HG03442 (cell line): ENCODE data around the gene ACYP1.
"Not testable (repeated sequence)": the region's sequence is repeated elsewhere in the genome, so short reads cannot be mapped to it uniquely, and the experiment has no call there.

Experiments
- ATAC-seq: cut with Tn5 transposase; IDR thresholded peaks from one replicate; pipeline ENCODE4 v1.9.1; 2021; ENCODE audit warnings: mild to moderate bottlenecking, moderate library complexity; ENCODE audit not compliant: unreplicated experiment

Gene ACYP1

GRCh38 chr14:75068294-75069120 lies 4.7 kb upstream of the ACYP1 start:
- ATAC-seq, result no peak

- ATAC-seq, result not testable (repeated sequence)
These were observed 3.9 kb upstream of the ACYP1 start for GRCh38 chr14:75067765-75068164.

- ATAC-seq, result no peak
These were observed 3.4 kb upstream of the ACYP1 start for GRCh38 chr14:75067212-75067611.

GRCh38 chr14:75066691-75067090 lies 2.9 kb upstream of the ACYP1 start:
- ATAC-seq, result no peak

GRCh38 chr14:75064205-75064567 lies 362 bp upstream of the ACYP1 start:
- ATAC-seq, result no peak

- ATAC-seq, result no peak
These were observed 811 bp downstream of the ACYP1 start for GRCh38 chr14:75063013-75063412.

GRCh38 chr14:75060420-75060819 lies 3.4 kb downstream of the ACYP1 start:
- ATAC-seq, result no peak

GRCh38 chr14:75059642-75060041 lies 4.2 kb downstream of the ACYP1 start:
- no peak for ATAC-seq

GRCh38 chr14:75054421-75054820 lies 9.4 kb downstream of the ACYP1 start:
- no peak for ATAC-seq

- no peak for ATAC-seq
These were observed 10.2 kb downstream of the ACYP1 start for GRCh38 chr14:75053396-75054291.

- no peak for ATAC-seq
These were observed 12.3 kb downstream of the ACYP1 start for GRCh38 chr14:75051556-75051899.

GRCh38 chr14:75050852-75051555 lies 12.8 kb downstream of the ACYP1 start, which contains the start of gene MLH3:
Gene MLH3, minus strand, starts transcription at chr14:75051467. Its CDS starts 1,812 bp downstream, at chr14:75049655.
- ATAC-seq, result peak; percentile 61

GRCh38 chr14:75049731-75050201 lies 14.1 kb downstream of the ACYP1 start:
- ATAC-seq, result no peak

- ATAC-seq, result no peak
These were observed 14.7 kb downstream of the ACYP1 start for GRCh38 chr14:75049136-75049535.

GRCh38 chr14:75048101-75048500 lies 15.7 kb downstream of the ACYP1 start:
- no peak for ATAC-seq

- ATAC-seq, result no peak
These were observed 16.3 kb downstream of the ACYP1 start for GRCh38 chr14:75047506-75047905.

GRCh38 chr14:75046899-75047298 lies 16.9 kb downstream of the ACYP1 start:
- ATAC-seq, result no peak

- no peak for ATAC-seq
These were observed 17.5 kb downstream of the ACYP1 start for GRCh38 chr14:75046275-75046674.

GRCh38 chr14:75044752-75045151 lies 19.1 kb downstream of the ACYP1 start:
- no peak for ATAC-seq

- ATAC-seq, result no peak
These were observed 19.5 kb downstream of the ACYP1 start for GRCh38 chr14:75044322-75044721.

GRCh38 chr14:75042035-75042434 lies 21.8 kb downstream of the ACYP1 start:
- ATAC-seq, result no peak
